Neural progenitor cell (in vitro differentiated cells): ENCODE measurements around the gene CFAP61. TPM values are rescaled to one million over a fixed set of nuclear protein-coding genes. Genes with fewer than 3 reads are reported as not detected.

Source experiments
- DNase-seq: peaks from one replicate; pipeline ENCODE4 v3.0.0-alpha.2; 2016; ENCODE audit warnings: low spot score
- H2AFZ ChIP-seq: fragments of 200-600 bp; sonication (generic); replicated peaks from 2 replicates; pipeline ENCODE4 v1.6.1; 2016; ENCODE audit warnings: antibody characterized with exemption
- H3F3A ChIP-seq: fragments of 200-600 bp; sonication (generic); 2 replicates; pipeline ENCODE4 v1.6.1; 2016; ENCODE audit warnings: antibody characterized with exemption, low read depth
- H3K27ac ChIP-seq: fragments of 200-600 bp; sonication (generic); 2 replicates; pipeline ENCODE4 v1.5.1; 2016; ENCODE audit warnings: mild to moderate bottlenecking
- H3K27me3 ChIP-seq: fragments of 200-600 bp; sonication (generic); 2 replicates; pipeline ENCODE4 v1.6.1; 2016; ENCODE audit warnings: mild to moderate bottlenecking, moderate library complexity
- H3K36me3 ChIP-seq: fragments of 200-600 bp; sonication (generic); 2 replicates; pipeline ENCODE4 v1.5.1; 2016
- H3K4me1 ChIP-seq: fragments of 200-600 bp; sonication (generic); 2 replicates; pipeline ENCODE4 v1.6.1; 2016; ENCODE audit warnings: mixed run types
- H3K4me2 ChIP-seq: fragments of 200-600 bp; sonication (generic); 2 replicates; pipeline ENCODE4 v1.6.1; 2016
- H3K4me3 ChIP-seq: fragments of 200-600 bp; sonication (generic); 2 replicates; pipeline ENCODE4 v1.5.1; 2016
- H3K79me2 ChIP-seq: fragments of 200-600 bp; sonication (generic); 2 replicates; pipeline ENCODE4 v1.6.1; 2016; ENCODE audit warnings: low read depth
- H3K9ac ChIP-seq: fragments of 200-600 bp; sonication (generic); 2 replicates; pipeline ENCODE4 v1.6.1; 2016
- H3K9me3 ChIP-seq: fragments of 200-600 bp; sonication (generic); 2 replicates; pipeline ENCODE4 v1.5.1; 2016; ENCODE audit warnings: low read depth
- H4K20me1 ChIP-seq: fragments of 200-600 bp; sonication (generic); 2 replicates; pipeline ENCODE4 v1.6.1; 2016; ENCODE audit warnings: low read depth
- H3K27ac Mint-ChIP-seq: 3 replicates; pipeline ENCODE4 v1.8.0; 2021; ENCODE audit warnings: mixed read lengths
- H3K27me3 Mint-ChIP-seq: 2 replicates; pipeline ENCODE4 v1.8.0; 2022; ENCODE audit warnings: low read depth, mild to moderate bottlenecking, inconsistent platforms, moderate library complexity, mixed read lengths; ENCODE audit not compliant: insufficient read depth
- H3K36me3 Mint-ChIP-seq: 3 replicates; pipeline ENCODE4 v1.8.0; 2021; ENCODE audit warnings: mixed read lengths
- H3K4me1 Mint-ChIP-seq: 3 replicates; pipeline ENCODE4 v1.8.0; 2021; ENCODE audit warnings: mixed read lengths
- H3K4me3 Mint-ChIP-seq: 3 replicates; pipeline ENCODE4 v1.8.0; 2021; ENCODE audit warnings: mild to moderate bottlenecking, moderate library complexity, mixed read lengths
- H3K9me3 Mint-ChIP-seq: 3 replicates; pipeline ENCODE4 v1.8.0; 2020; ENCODE audit warnings: mixed read lengths
- EZH2 ChIP-seq: fragments of 200-600 bp; sonication (generic); IDR thresholded peaks from 2 replicates; pipeline ENCODE4 v1.6.1; 2017; ENCODE audit warnings: antibody characterized with exemption, mild to moderate bottlenecking, moderate library complexity
- EZH2phosphoT487 ChIP-seq: fragments of 200-600 bp; sonication (generic); IDR thresholded peaks from 2 replicates; pipeline ENCODE4 v1.6.1; 2017; ENCODE audit warnings: antibody characterized with exemption
- total RNA-seq: library from RNA; depleted of rRNA; stranded (reverse); fragments of >200 nt; gene quantifications from 2 replicates; pipeline ENCODE4 v1.2.3, GENCODE V29; 2015; ENCODE audit warnings: low replicate concordance
- TF ChIP-seq, protein P1 (sequence below): fragments of 200-600 bp; sonication (generic); IDR thresholded peaks from 2 replicates; pipeline ENCODE4 v1.5.1; 2017; ENCODE audit warnings: antibody characterized with exemption, mild to moderate bottlenecking

CFAP61 gene
- total RNA-seq, 1 donor from 2014 or later, result not detected

DNA sequence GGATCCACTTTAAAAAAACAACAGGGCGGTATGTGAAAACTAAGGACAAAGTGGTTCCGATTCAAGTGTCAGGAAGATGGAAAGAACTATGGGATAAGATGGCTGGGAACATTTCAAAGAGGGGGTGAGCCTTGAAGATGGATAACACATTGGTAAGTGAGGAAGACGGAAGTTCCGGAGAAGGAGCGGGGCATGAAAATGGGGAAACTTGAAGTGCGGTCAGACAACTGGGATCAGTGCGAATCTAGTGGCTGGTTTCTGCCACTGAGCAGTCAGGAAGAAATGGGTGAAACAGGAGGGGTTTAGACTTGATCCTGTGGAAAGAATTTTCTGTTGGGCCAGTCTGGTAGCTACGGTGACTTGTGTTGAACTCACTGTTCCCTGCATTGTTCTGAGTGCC is 34.0 kb upstream of the CFAP61 start:
- Histone ChIP-seq H3K79me2 (peaks cover 61% of the 10 kb centered on the region), H3K27me3 (no peaks in the 10 kb centered on the region), H3K36me3 (no peaks in the 10 kb centered on the region), H3K9me3 (no peaks in the 10 kb centered on the region), H3K27ac (no peak overlapping the region), H3K4me1 (peaks cover 7% of the 10 kb centered on the region), H4K20me1 (peaks cover 14% of the 10 kb centered on the region), H3K4me3 (peak overlapping the region; percentile 99), H2AFZ (no peak overlapping the region), H3K9ac (peak overlapping the region; percentile 81), H3K4me2 (peak overlapping the region; percentile 98), H3F3A (peaks cover 15% of the 10 kb centered on the region)
- Mint-ChIP-seq H3K4me1 (peaks cover 17% of the 10 kb centered on the region), H3K9me3 (no peaks in the 10 kb centered on the region), H3K27ac (no peak overlapping the region), H3K27me3 (no peaks in the 10 kb centered on the region), H3K36me3 (peaks cover 2% of the 10 kb centered on the region), H3K4me3 (peak overlapping the region; percentile 79)
- TF ChIP-seq EZH2phosphoT487 (no peak), EZH2 (no peak)
- TF ChIP-seq, protein P1, sequence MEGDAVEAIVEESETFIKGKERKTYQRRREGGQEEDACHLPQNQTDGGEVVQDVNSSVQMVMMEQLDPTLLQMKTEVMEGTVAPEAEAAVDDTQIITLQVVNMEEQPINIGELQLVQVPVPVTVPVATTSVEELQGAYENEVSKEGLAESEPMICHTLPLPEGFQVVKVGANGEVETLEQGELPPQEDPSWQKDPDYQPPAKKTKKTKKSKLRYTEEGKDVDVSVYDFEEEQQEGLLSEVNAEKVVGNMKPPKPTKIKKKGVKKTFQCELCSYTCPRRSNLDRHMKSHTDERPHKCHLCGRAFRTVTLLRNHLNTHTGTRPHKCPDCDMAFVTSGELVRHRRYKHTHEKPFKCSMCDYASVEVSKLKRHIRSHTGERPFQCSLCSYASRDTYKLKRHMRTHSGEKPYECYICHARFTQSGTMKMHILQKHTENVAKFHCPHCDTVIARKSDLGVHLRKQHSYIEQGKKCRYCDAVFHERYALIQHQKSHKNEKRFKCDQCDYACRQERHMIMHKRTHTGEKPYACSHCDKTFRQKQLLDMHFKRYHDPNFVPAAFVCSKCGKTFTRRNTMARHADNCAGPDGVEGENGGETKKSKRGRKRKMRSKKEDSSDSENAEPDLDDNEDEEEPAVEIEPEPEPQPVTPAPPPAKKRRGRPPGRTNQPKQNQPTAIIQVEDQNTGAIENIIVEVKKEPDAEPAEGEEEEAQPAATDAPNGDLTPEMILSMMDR, result no peak
- DNase-seq, result no peak

DNA sequence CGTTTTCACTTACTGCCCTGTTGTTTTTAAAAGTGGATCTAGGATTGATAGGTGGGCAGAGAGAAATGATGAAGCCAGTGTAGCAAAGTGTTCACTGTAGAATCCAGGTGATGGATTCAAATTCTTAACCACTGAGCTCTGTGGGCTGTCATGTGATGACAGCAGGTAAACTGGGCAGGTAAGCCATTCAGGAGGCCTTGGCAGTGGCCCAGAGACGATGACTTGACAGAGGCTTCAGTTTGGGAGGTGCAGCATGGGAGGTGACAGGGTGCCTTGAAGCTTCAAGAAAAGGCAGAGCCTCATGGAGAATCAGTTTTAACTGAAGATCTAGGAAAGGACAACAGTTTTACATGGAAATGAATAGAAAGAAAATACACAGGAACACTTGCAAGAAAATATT is 33.2 kb upstream of the CFAP61 start:
- Histone ChIP-seq H3K27me3 (no peaks in the 10 kb centered on the region), H3K4me2 (no peak overlapping the region), H2AFZ (no peak overlapping the region), H4K20me1 (peaks cover 19% of the 10 kb centered on the region), H3F3A (peaks cover 15% of the 10 kb centered on the region), H3K9me3 (no peaks in the 10 kb centered on the region), H3K4me3 (no peak overlapping the region), H3K27ac (no peak overlapping the region), H3K79me2 (peaks cover 68% of the 10 kb centered on the region), H3K9ac (no peak overlapping the region), H3K36me3 (no peaks in the 10 kb centered on the region), H3K4me1 (peaks cover 7% of the 10 kb centered on the region)
- Mint-ChIP-seq H3K4me3 (peak overlapping the region; percentile 79), H3K4me1 (peaks cover 17% of the 10 kb centered on the region), H3K9me3 (no peaks in the 10 kb centered on the region), H3K27me3 (no peaks in the 10 kb centered on the region), H3K36me3 (peaks cover 2% of the 10 kb centered on the region), H3K27ac (no peak overlapping the region)
- DNase-seq, result no peak
- no peak for TF ChIP-seq EZH2

DNA sequence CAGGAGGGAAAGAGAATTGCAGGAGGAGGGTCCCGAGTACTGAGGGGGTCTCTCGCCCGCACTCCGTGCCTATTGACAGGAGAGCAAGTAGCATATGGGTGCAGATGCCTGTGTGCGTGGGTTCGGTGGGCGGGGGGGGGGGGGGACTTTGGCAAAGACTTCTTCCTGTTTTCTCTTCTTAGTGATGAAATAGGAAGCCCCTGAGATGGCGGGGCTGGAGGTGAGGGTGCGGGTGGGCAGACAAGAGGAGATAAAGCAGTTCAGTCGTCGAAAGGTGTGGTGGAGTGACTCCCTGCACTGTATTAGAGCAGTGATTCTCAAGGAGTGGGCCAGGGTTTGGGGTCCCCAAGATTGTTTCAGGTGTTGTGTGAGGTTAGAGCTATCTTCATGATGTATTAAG is 31.4 kb upstream of the CFAP61 start:
- no peak overlapping the region for H3K27ac Mint-ChIP-seq
- Histone ChIP-seq H3K79me2 (peaks cover 78% of the 10 kb centered on the region), H3K36me3 (no peaks in the 10 kb centered on the region), H4K20me1 (peaks cover 24% of the 10 kb centered on the region), H3K4me2 (no peak overlapping the region), H2AFZ (no peak overlapping the region), H3K4me1 (peaks cover 7% of the 10 kb centered on the region), H3K4me3 (no peak overlapping the region), H3K27me3 (no peaks in the 10 kb centered on the region), H3K9me3 (no peaks in the 10 kb centered on the region), H3K9ac (no peak overlapping the region), H3F3A (peaks cover 15% of the 10 kb centered on the region), H3K27ac (no peak overlapping the region)
- TF ChIP-seq, protein P1, result no peak
- no peak for TF ChIP-seq EZH2
- TF ChIP-seq EZH2phosphoT487, result no peak
- peaks cover 2% of the 10 kb centered on the region for H3K36me3 Mint-ChIP-seq
- DNase-seq, result no peak
- no peak overlapping the region for H3K4me3 Mint-ChIP-seq
- no peaks in the 10 kb centered on the region for H3K27me3 Mint-ChIP-seq
- no peaks in the 10 kb centered on the region for H3K9me3 Mint-ChIP-seq
- peaks cover 17% of the 10 kb centered on the region for H3K4me1 Mint-ChIP-seq

DNA sequence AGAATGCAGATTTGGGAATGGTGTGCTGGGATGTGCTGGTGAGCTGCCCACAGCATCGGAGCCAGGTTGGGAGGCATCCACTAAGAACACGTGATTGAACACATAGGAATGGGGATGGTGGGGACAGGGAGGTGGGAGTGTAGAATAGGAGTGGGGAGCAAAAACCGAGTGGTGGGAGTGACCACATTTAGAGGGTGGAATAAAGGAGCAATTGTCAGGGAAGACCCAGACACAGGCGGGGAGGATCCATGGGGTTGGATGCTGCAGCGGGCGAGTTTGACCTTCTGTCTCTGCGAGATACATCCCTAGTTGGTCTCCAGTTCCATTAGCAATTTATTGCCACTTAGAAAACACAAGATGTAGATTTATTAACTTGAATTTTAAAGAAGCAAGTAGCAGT is 30.5 kb upstream of the CFAP61 start:
- Histone ChIP-seq H3F3A (peaks cover 8% of the 10 kb centered on the region), H3K4me1 (peaks cover 7% of the 10 kb centered on the region), H2AFZ (no peak overlapping the region), H3K36me3 (no peaks in the 10 kb centered on the region), H3K27ac (no peak overlapping the region), H4K20me1 (peaks cover 24% of the 10 kb centered on the region), H3K9ac (peak overlapping the region; percentile 18), H3K4me2 (no peak overlapping the region), H3K79me2 (peaks cover 78% of the 10 kb centered on the region), H3K27me3 (no peaks in the 10 kb centered on the region), H3K4me3 (no peak overlapping the region), H3K9me3 (no peaks in the 10 kb centered on the region)
- Mint-ChIP-seq H3K4me3 (no peak overlapping the region), H3K27ac (no peak overlapping the region), H3K36me3 (peaks cover 2% of the 10 kb centered on the region), H3K4me1 (peaks cover 14% of the 10 kb centered on the region), H3K27me3 (no peaks in the 10 kb centered on the region), H3K9me3 (no peaks in the 10 kb centered on the region)
- no peak for TF ChIP-seq EZH2
- TF ChIP-seq, protein P1, result no peak
- TF ChIP-seq EZH2phosphoT487, result no peak
- no peak for DNase-seq
